Measurements from ENCODE around the gene KY.

GRCh38 chr3:134693804-134694203 lies 43.0 kb upstream of the KY start:
- no peak for TF ChIP-seq CTCF (IDR thresholded peaks at IDR 0.05)
- TF ChIP-seq POLR2A (IDR thresholded peaks at IDR 0.05) = no peak

Data from adrenal gland (tissue), 5 donors.